H1 (cell line): ENCODE results near the gene MXD4.

ENCODE experiments used
- CHD2 ChIP-seq: IDR thresholded peaks from 2 replicates; pipeline ENCODE4 v1.6.1; 2012; ENCODE audit warnings: low read length, improper control_type of control experiment
- CREB1 ChIP-seq: IDR thresholded peaks from 2 replicates; pipeline ENCODE4 v1.6.1; 2012; ENCODE audit warnings: inconsistent platforms
- EP300 ChIP-seq, 2 experiments: IDR thresholded peaks; 1 replicate in 1 of 2; 2 replicates in 1 of 2; pipeline ENCODE4 v1.6.1; 2011 to 2012; ENCODE audit warnings: low read depth in 2 of 2, low read length in 2 of 2, mild to moderate bottlenecking in 2 of 2, borderline replicate concordance in 1 of 2, inconsistent platforms in 1 of 2, moderate library complexity in 1 of 2
- GABPA ChIP-seq: IDR thresholded peaks from 2 replicates; pipeline ENCODE4 v1.6.1; 2011; ENCODE audit warnings: mild to moderate bottlenecking, low read length, moderate library complexity, borderline replicate concordance; ENCODE audit not compliant: insufficient read depth
- POLR2A ChIP-seq, 2 experiments: IDR thresholded peaks; 1 replicate in 1 of 2; 2 replicates in 1 of 2; pipeline ENCODE4 v1.6.1; 2011; ENCODE audit warnings: low read depth in 2 of 2, low read length in 2 of 2, mild to moderate bottlenecking in 2 of 2; ENCODE audit errors: control extremely low read depth in 1 of 2
- RAD21 ChIP-seq, 2 experiments: IDR thresholded peaks in 1 of 2; conservative IDR thresholded peaks in 1 of 2; 2 replicates each; pipeline ENCODE4 v1.6.1; 2011; ENCODE audit warnings: low read depth in 2 of 2, low read length in 2 of 2, improper control_type of control experiment in 1 of 2, inconsistent platforms in 1 of 2, mild to moderate bottlenecking in 1 of 2, moderate library complexity in 1 of 2
- ZNF274 ChIP-seq: IDR thresholded peaks from 2 replicates; pipeline ENCODE4 v1.7.0; 2012; ENCODE audit warnings: low read length, borderline replicate concordance; ENCODE audit errors: extremely low read depth
- TF ChIP-seq, protein P1 (sequence below), 3 experiments: IDR thresholded peaks; 1 replicate in 2 of 3; 2 replicates in 1 of 3; pipeline versions ENCODE4 v1.5.1 to v1.6.1; 2011; ENCODE audit warnings: low read length in 3 of 3, mild to moderate bottlenecking in 3 of 3, inconsistent platforms in 2 of 3, low read depth in 1 of 3, moderate library complexity in 1 of 3; ENCODE audit not compliant: insufficient read depth in 1 of 3; ENCODE audit errors: control extremely low read depth in 1 of 3
- TF ChIP-seq, protein P2 (sequence below): IDR thresholded peaks from 2 replicates; pipeline ENCODE4 v1.6.1; 2011; ENCODE audit warnings: low read length, improper control_type of control experiment

DNA sequence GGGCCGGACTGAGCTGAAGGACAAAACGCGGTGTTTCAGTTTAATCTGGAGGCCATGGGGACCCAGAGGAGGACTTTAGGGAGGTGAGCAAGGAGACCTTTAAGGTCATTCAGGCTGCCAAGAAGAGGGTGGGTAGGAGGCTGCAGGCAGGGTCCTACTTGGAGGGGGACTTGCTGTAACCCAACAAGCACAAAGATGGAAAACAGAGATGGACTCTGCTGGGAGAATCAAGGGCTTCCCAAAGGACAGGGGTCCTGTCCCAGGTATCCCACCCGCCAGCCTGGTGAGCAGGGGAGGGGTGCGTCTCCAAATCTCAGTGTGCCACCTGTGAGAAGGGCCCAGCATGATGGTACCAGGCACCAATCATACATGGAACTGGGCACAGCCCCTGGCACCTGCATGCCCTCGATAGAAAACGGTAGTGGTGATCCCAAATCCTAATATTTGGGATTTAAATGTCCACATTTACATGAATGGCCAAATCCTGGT lies 16.1 kb downstream of the MXD4 start:
- TF ChIP-seq, protein P1, sequence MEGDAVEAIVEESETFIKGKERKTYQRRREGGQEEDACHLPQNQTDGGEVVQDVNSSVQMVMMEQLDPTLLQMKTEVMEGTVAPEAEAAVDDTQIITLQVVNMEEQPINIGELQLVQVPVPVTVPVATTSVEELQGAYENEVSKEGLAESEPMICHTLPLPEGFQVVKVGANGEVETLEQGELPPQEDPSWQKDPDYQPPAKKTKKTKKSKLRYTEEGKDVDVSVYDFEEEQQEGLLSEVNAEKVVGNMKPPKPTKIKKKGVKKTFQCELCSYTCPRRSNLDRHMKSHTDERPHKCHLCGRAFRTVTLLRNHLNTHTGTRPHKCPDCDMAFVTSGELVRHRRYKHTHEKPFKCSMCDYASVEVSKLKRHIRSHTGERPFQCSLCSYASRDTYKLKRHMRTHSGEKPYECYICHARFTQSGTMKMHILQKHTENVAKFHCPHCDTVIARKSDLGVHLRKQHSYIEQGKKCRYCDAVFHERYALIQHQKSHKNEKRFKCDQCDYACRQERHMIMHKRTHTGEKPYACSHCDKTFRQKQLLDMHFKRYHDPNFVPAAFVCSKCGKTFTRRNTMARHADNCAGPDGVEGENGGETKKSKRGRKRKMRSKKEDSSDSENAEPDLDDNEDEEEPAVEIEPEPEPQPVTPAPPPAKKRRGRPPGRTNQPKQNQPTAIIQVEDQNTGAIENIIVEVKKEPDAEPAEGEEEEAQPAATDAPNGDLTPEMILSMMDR (IDR thresholded peaks at IDR 0.05; ENCODE audit: control extremely low read depth in 1 of 3, insufficient read depth in 1 of 3, low read depth in 1 of 3, low read length in 3 of 3) = no peak
- TF ChIP-seq GABPA (no peak), POLR2A (IDR thresholded peaks at IDR 0.05; ENCODE audit: control extremely low read depth in 1 of 2, low read depth in 2 of 2, low read length in 2 of 2) (no peak), CREB1 (no peak), CHD2 (no peak), RAD21 (IDR thresholded peaks at IDR 0.05 in 1 of 2, conservative IDR thresholded peaks at IDR 0.05 in 1 of 2; ENCODE audit: low read depth in 2 of 2, low read length in 2 of 2) (no peak), ZNF274 (no peak), EP300 (IDR thresholded peaks at IDR 0.05; ENCODE audit: borderline replicate concordance in 1 of 2, low read depth in 2 of 2, low read length in 2 of 2) (no peak)
- TF ChIP-seq, protein P2, sequence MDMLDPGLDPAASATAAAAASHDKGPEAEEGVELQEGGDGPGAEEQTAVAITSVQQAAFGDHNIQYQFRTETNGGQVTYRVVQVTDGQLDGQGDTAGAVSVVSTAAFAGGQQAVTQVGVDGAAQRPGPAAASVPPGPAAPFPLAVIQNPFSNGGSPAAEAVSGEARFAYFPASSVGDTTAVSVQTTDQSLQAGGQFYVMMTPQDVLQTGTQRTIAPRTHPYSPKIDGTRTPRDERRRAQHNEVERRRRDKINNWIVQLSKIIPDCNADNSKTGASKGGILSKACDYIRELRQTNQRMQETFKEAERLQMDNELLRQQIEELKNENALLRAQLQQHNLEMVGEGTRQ = no peak
